Body of pancreas (tissue), 4 donors: ENCODE results near the gene PERCC1.

Source experiments
- CTCF ChIP-seq, 7 experiments: fragments of 450-650 bp in 4 of 7; fragments of 200-600 bp in 3 of 7; sonication (generic) in 3 of 7; IDR thresholded peaks; one replicate each; pipeline ENCODE4 v1.5.1; 2016 to 2019; ENCODE audit warnings: antibody characterized with exemption in 7 of 7
- POLR2A ChIP-seq, 3 donors: fragments of 450-650 bp; IDR thresholded peaks; one replicate each; pipeline ENCODE4 v1.6.1; 2016; ENCODE audit warnings: antibody characterized with exemption in 3 of 3, mild to moderate bottlenecking in 2 of 3

- TF ChIP-seq CTCF (IDR thresholded peaks at IDR 0.05) (no peak), POLR2A (IDR thresholded peaks at IDR 0.05) (no peak)
Measured at GRCh38 chr16:1385232-1385631, 45.6 kb upstream of the PERCC1 start.
